OCI-LY1 (cell line): ENCODE measurements around the gene C1orf116.

Experiments
- H2AFZ ChIP-seq: fragments of 200-600 bp; sonication (generic), shearing (Covaris generic); 2 replicates; pipeline ENCODE4 v1.6.0; 2014; ENCODE audit warnings: antibody characterized with exemption, mild to moderate bottlenecking, low read length
- H3F3A ChIP-seq: fragments of 200-600 bp; sonication (generic), shearing (Covaris generic); 2 replicates; pipeline ENCODE4 v1.6.0; 2014; ENCODE audit warnings: mild to moderate bottlenecking, antibody characterized with exemption, low read length, moderate library complexity; ENCODE audit not compliant: insufficient read depth
- H3K27ac ChIP-seq: fragments of 200-600 bp; sonication (generic); 2 replicates; pipeline ENCODE4 v1.5.1; 2014; ENCODE audit warnings: low read length, mixed run types, mild to moderate bottlenecking, low read depth; ENCODE audit not compliant: poor library complexity, severe bottlenecking
- H3K27me3 ChIP-seq: fragments of 200-600 bp; sonication (generic); 2 replicates; pipeline ENCODE4 v1.6.0; 2014; ENCODE audit warnings: antibody characterized with exemption, mild to moderate bottlenecking, low read length, moderate library complexity; ENCODE audit not compliant: insufficient read depth
- H3K36me3 ChIP-seq: fragments of 200-600 bp; sonication (generic); 2 replicates; pipeline ENCODE4 v1.6.1; 2014; ENCODE audit warnings: mild to moderate bottlenecking, antibody characterized with exemption, low read length, moderate library complexity, mixed read lengths; ENCODE audit not compliant: insufficient read depth
- H3K4me1 ChIP-seq: fragments of 200-600 bp; sonication (generic); 2 replicates; pipeline ENCODE4 v1.5.1; 2014; ENCODE audit warnings: mild to moderate bottlenecking, low read length, moderate library complexity; ENCODE audit not compliant: insufficient read depth, severe bottlenecking
- H3K4me2 ChIP-seq: fragments of 200-600 bp; sonication (generic), shearing (Covaris generic); 2 replicates; pipeline ENCODE4 v1.6.1; 2014; ENCODE audit warnings: low read length
- H3K4me3 ChIP-seq: fragments of 200-600 bp; sonication (generic); 2 replicates; pipeline ENCODE4 v1.5.1; 2014; ENCODE audit warnings: low read length, low read depth, mild to moderate bottlenecking, mixed read lengths; ENCODE audit not compliant: poor library complexity, severe bottlenecking
- H3K79me2 ChIP-seq: fragments of 200-600 bp; shearing (Covaris generic); 2 replicates; pipeline ENCODE4 v1.6.1; 2016; ENCODE audit warnings: mixed run types, low read length, mixed read lengths; ENCODE audit not compliant: insufficient read depth
- H3K9ac ChIP-seq: fragments of 200-600 bp; sonication (generic), shearing (Covaris generic); 2 replicates; pipeline ENCODE4 v1.6.1; 2014; ENCODE audit warnings: mild to moderate bottlenecking, low read length, mixed read lengths
- H3K9me2 ChIP-seq: fragments of 200-600 bp; sonication (generic), shearing (Covaris generic); 2 replicates; pipeline ENCODE4 v1.6.1; 2014; ENCODE audit warnings: low read depth, mild to moderate bottlenecking, low read length, mixed read lengths
- H3K9me3 ChIP-seq: fragments of 200-600 bp; shearing (Covaris generic); 2 replicates; pipeline ENCODE4 v1.6.1; 2014; ENCODE audit warnings: low read length, mixed read lengths
- H4K20me1 ChIP-seq: fragments of 200-600 bp; sonication (generic), shearing (Covaris generic); 2 replicates; pipeline ENCODE4 v1.6.0; 2016; ENCODE audit warnings: mild to moderate bottlenecking, low read length; ENCODE audit not compliant: insufficient read depth
- EZH2 ChIP-seq: fragments of 200-600 bp; sonication (generic), shearing (Covaris generic); IDR thresholded peaks from 2 replicates; pipeline ENCODE4 v1.8.0; 2017; ENCODE audit warnings: borderline replicate concordance, mixed run types, mild to moderate bottlenecking, antibody characterized with exemption, low read length, moderate library complexity, mixed read lengths
- TF ChIP-seq, protein P1 (sequence below): fragments of 200-600 bp; sonication (generic), shearing (Covaris generic); IDR thresholded peaks from 2 replicates; pipeline ENCODE4 v1.5.1; 2017; ENCODE audit warnings: mild to moderate bottlenecking, antibody characterized with exemption, low read length, moderate library complexity, mixed read lengths

The C1orf116 gene

DNA sequence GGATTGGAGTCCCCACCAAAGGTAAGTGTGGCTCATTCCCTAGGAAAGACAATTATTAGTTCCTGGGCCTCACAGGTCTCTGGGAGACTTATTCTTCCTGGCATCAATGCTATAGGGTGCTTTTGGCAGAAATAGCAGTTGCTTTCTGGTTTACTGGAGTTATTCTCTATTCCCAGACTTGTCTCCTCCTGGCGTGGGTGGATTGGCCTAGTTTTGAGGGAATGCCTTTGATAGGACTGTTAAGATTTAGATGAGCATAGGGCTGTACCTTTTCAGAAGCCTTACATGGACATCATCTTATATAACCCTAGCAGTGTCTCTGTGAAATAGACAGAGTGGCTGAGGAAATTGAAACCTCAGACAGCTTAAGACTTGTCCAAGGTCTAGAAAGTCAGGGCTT is 29.5 kb upstream of the C1orf116 start:
- Histone ChIP-seq H2AFZ (no peak overlapping the region), H3K4me1 (peaks cover 5% of the 10 kb centered on the region), H3K9ac (no peak overlapping the region), H3K4me3 (no peak overlapping the region), H3K9me3 (no peaks in the 10 kb centered on the region), H3K9me2 (no peaks in the 10 kb centered on the region), H3K4me2 (no peak overlapping the region), H4K20me1 (no peaks in the 10 kb centered on the region), H3K27me3 (no peaks in the 10 kb centered on the region), H3K79me2 (no peaks in the 10 kb centered on the region), H3F3A (no peaks in the 10 kb centered on the region), H3K27ac (no peak overlapping the region), H3K36me3 (peaks cover 15% of the 10 kb centered on the region; the same call in 1 of the 2 replicates)
- no peak for TF ChIP-seq EZH2
- TF ChIP-seq, protein P1, sequence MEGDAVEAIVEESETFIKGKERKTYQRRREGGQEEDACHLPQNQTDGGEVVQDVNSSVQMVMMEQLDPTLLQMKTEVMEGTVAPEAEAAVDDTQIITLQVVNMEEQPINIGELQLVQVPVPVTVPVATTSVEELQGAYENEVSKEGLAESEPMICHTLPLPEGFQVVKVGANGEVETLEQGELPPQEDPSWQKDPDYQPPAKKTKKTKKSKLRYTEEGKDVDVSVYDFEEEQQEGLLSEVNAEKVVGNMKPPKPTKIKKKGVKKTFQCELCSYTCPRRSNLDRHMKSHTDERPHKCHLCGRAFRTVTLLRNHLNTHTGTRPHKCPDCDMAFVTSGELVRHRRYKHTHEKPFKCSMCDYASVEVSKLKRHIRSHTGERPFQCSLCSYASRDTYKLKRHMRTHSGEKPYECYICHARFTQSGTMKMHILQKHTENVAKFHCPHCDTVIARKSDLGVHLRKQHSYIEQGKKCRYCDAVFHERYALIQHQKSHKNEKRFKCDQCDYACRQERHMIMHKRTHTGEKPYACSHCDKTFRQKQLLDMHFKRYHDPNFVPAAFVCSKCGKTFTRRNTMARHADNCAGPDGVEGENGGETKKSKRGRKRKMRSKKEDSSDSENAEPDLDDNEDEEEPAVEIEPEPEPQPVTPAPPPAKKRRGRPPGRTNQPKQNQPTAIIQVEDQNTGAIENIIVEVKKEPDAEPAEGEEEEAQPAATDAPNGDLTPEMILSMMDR, result no peak

DNA sequence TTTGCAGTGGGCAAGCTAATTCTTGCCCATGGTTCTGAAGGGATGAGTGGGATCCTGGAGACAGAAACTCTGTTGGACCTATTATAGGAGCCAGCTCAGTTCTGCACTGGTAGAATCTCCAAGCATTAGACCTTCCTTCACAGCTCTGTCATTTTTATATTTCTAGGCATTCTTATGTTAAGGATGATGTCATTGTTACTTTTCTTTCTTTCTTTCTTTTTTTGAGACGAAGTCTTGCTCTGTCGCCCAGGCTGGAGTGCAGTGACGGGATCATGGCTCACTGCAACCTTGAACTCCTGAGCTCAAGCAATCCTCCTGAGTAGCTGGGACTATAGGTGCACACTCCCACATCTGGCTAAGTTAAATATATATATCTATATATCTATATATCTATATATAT is 28.0 kb upstream of the C1orf116 start:
- H3K9me2 ChIP-seq, result no peaks in the 10 kb centered on the region
- peaks cover 10% of the 10 kb centered on the region for H3K4me1 ChIP-seq
- no peak overlapping the region for H2AFZ ChIP-seq
- H3K79me2 ChIP-seq, result no peaks in the 10 kb centered on the region
- no peak overlapping the region for H3K9ac ChIP-seq
- no peaks in the 10 kb centered on the region for H4K20me1 ChIP-seq
- H3K9me3 ChIP-seq, result no peaks in the 10 kb centered on the region
- H3K27me3 ChIP-seq, result no peaks in the 10 kb centered on the region
- H3K36me3 ChIP-seq, result peaks cover 15% of the 10 kb centered on the region; the same call in 1 of the 2 replicates
- TF ChIP-seq, protein P1, result no peak
- TF ChIP-seq EZH2, result no peak
- H3K27ac ChIP-seq, result no peak overlapping the region
- no peaks in the 10 kb centered on the region for H3F3A ChIP-seq
- H3K4me3 ChIP-seq, result no peak overlapping the region
- no peak overlapping the region for H3K4me2 ChIP-seq

DNA sequence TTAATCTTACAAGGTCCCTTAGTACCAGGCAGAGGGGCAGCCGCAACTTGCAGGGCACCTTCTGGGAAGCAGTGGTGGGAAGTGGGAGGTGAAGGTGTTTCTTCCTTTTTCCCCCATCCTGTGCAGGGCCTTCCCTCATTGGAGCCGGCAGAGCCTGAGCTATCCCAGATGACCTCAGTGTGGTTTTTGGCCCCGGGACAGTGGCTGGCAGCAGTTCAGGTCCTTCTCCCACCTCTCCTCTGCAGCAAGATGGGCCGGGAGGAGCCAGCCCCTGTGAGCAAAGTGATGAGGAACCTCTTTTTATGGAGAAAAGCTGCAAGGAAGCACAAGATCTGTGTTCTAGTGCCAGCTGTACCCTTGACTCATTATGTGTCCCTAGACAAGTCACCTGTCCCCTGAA is 27.3 kb upstream of the C1orf116 start:
- H4K20me1 ChIP-seq, result no peaks in the 10 kb centered on the region
- H3K9ac ChIP-seq, result no peak overlapping the region
- H3K27me3 ChIP-seq, result no peaks in the 10 kb centered on the region
- TF ChIP-seq EZH2, result no peak
- TF ChIP-seq, protein P1, result no peak; the same call in 1 of the 2 replicates
- no peaks in the 10 kb centered on the region for H3F3A ChIP-seq
- peaks cover 10% of the 10 kb centered on the region for H3K4me1 ChIP-seq
- no peak overlapping the region for H3K4me2 ChIP-seq
- H3K36me3 ChIP-seq, result peaks cover 15% of the 10 kb centered on the region; the same call in 1 of the 2 replicates
- H3K27ac ChIP-seq, result no peak overlapping the region
- H3K79me2 ChIP-seq, result no peaks in the 10 kb centered on the region
- no peaks in the 10 kb centered on the region for H3K9me3 ChIP-seq
- no peak overlapping the region for H2AFZ ChIP-seq
- H3K4me3 ChIP-seq, result no peak overlapping the region
- no peaks in the 10 kb centered on the region for H3K9me2 ChIP-seq
